Trophoblast cell (in vitro differentiated cells and primary cell): ENCODE data around the gene TRAPPC12.
A peak's percentile ranks its signal among the peaks of the same experiment; 100 is the strongest.

Experiments used
- DNase-seq, 2 donors: peaks; one replicate each; pipeline ENCODE4 v3.0.0-alpha.2; 2016
- H2AFZ ChIP-seq: 2 replicates; pipeline ENCODE4 v1.6.1; 2013; ENCODE audit warnings: low read length, moderate library complexity, mild to moderate bottlenecking; ENCODE audit not compliant: insufficient read depth, poor library complexity
- H2AK5ac ChIP-seq: 2 replicates; pipeline ENCODE4 v1.6.1; 2013; ENCODE audit warnings: mild to moderate bottlenecking, low read length
- H2BK120ac ChIP-seq: 2 replicates; pipeline ENCODE4 v1.6.1; 2013; ENCODE audit warnings: low read length, mild to moderate bottlenecking, moderate library complexity; ENCODE audit not compliant: insufficient read depth, poor library complexity
- H2BK12ac ChIP-seq: 2 replicates; pipeline ENCODE4 v1.6.1; 2013; ENCODE audit warnings: mild to moderate bottlenecking, low read length, moderate library complexity
- H2BK5ac ChIP-seq: 2 replicates; pipeline ENCODE4 v1.6.1; 2013; ENCODE audit warnings: low read length, low read depth, moderate library complexity, mild to moderate bottlenecking; ENCODE audit not compliant: poor library complexity
- H3K14ac ChIP-seq: 2 replicates; pipeline ENCODE4 v1.6.1; 2013; ENCODE audit warnings: mild to moderate bottlenecking, low read length
- H3K18ac ChIP-seq: 2 replicates; pipeline ENCODE4 v1.6.1; 2013; ENCODE audit warnings: mild to moderate bottlenecking, low read length
- H3K23ac ChIP-seq: 2 replicates; pipeline ENCODE4 v1.6.1; 2013; ENCODE audit warnings: low read length
- H3K27ac ChIP-seq: 2 replicates; pipeline ENCODE4 v1.5.1; 2013; ENCODE audit warnings: low read depth, mild to moderate bottlenecking, inconsistent platforms, low read length, moderate library complexity
- H3K27me3 ChIP-seq: 2 replicates; pipeline ENCODE4 v1.6.1; 2013; ENCODE audit warnings: inconsistent platforms, mild to moderate bottlenecking, low read length, moderate library complexity; ENCODE audit not compliant: insufficient read depth
- H3K36me3 ChIP-seq, 2 experiments: 1 replicate in 1 of 2; 2 replicates in 1 of 2; pipeline ENCODE4 v1.6.1; 2013; ENCODE audit warnings: low read length in 2 of 2, mild to moderate bottlenecking in 2 of 2, moderate library complexity in 1 of 2; ENCODE audit not compliant: insufficient read depth in 2 of 2, control insufficient read depth in 1 of 2
- H3K4ac ChIP-seq: 2 replicates; pipeline ENCODE4 v1.6.1; 2013; ENCODE audit warnings: low read depth, mild to moderate bottlenecking, low read length, moderate library complexity
- H3K4me1 ChIP-seq, 2 experiments: 1 replicate in 1 of 2; 2 replicates in 1 of 2; pipeline ENCODE4 v1.6.1; 2013; ENCODE audit warnings: low read length in 2 of 2, mild to moderate bottlenecking in 2 of 2, moderate library complexity in 1 of 2; ENCODE audit not compliant: insufficient read depth in 2 of 2, control insufficient read depth in 1 of 2
- H3K4me2 ChIP-seq: 2 replicates; pipeline ENCODE4 v1.6.1; 2013; ENCODE audit warnings: inconsistent platforms, mild to moderate bottlenecking, low read length, moderate library complexity
- H3K4me3 ChIP-seq: 2 replicates; pipeline ENCODE4 v1.5.1; 2013; ENCODE audit warnings: mild to moderate bottlenecking, low read depth, low read length, inconsistent platforms
- H3K79me1 ChIP-seq: one replicate; pipeline ENCODE4 v1.6.1; 2013; ENCODE audit warnings: low read length
- H3K79me2 ChIP-seq: 2 replicates; pipeline ENCODE4 v1.6.1; 2013; ENCODE audit warnings: low read length, mild to moderate bottlenecking; ENCODE audit not compliant: control insufficient read depth, insufficient read depth, poor library complexity
- H3K9ac ChIP-seq: 2 replicates; pipeline ENCODE4 v1.6.1; 2013; ENCODE audit warnings: mild to moderate bottlenecking, low read length
- H3K9me3 ChIP-seq: 2 replicates; pipeline ENCODE4 v1.6.1; 2013; ENCODE audit warnings: low read depth, mild to moderate bottlenecking, control low read depth, inconsistent platforms, low read length; ENCODE audit not compliant: insufficient read depth
- H4K12ac ChIP-seq: 2 replicates; pipeline ENCODE4 v1.6.1; 2013; ENCODE audit warnings: low read depth, mild to moderate bottlenecking, low read length, moderate library complexity
- H4K8ac ChIP-seq: 2 replicates; pipeline ENCODE4 v1.6.1; 2013; ENCODE audit warnings: low read depth, mild to moderate bottlenecking, low read length, moderate library complexity
- H4K91ac ChIP-seq: one replicate; pipeline ENCODE4 v1.6.1; 2013; ENCODE audit warnings: low read depth, mild to moderate bottlenecking, low read length, moderate library complexity
- WGBS: extraction: QIAGEN DNeasy Blood & Tissue Kit; methylation state at CpG from one replicate; pipeline ENCODE4 v1.1.7; 2013; ENCODE audit warnings: missing lambda C conversion rate; ENCODE audit not compliant: insufficient read length, insufficient coverage; ENCODE audit errors: extremely low coverage; 5-methylcytosine and 5-hydroxymethylcytosine counted together

The TRAPPC12 gene

GRCh38 chr2:3465844-3466481, 86.5 kb downstream of the TRAPPC12 start:
- no peak overlapping the region for H3K23ac ChIP-seq
- peaks cover 5 to 7% of the 10 kb centered on the region in 2 experiments for H3K4me1 ChIP-seq
- H4K8ac ChIP-seq = no peak overlapping the region
- no peaks in the 10 kb centered on the region for H3K79me1 ChIP-seq
- no peaks in the 10 kb centered on the region for H3K9me3 ChIP-seq
- peak; percentile 39 to 46 for DNase-seq
- H2AK5ac ChIP-seq = no peak overlapping the region
- no peak overlapping the region for H2BK5ac ChIP-seq
- H3K79me2 ChIP-seq = no peaks in the 10 kb centered on the region
- no peak overlapping the region for H3K4me3 ChIP-seq
- H3K27me3 ChIP-seq = no peaks in the 10 kb centered on the region
- peak overlapping the region; percentile 13 for H3K27ac ChIP-seq
- H4K12ac ChIP-seq = no peak overlapping the region
- H4K91ac ChIP-seq = no peak overlapping the region
- no peak overlapping the region for H3K4ac ChIP-seq
- no peak overlapping the region for H2BK12ac ChIP-seq
- no CpG with 5 or more reads among the region's 13 CpGs for WGBS
- no peak overlapping the region for H2BK120ac ChIP-seq
- no peak overlapping the region for H3K14ac ChIP-seq
- no peak overlapping the region for H3K9ac ChIP-seq
- H3K36me3 ChIP-seq = peaks cover 25 to 29% of the 10 kb centered on the region in 2 experiments
- H2AFZ ChIP-seq = no peak overlapping the region
- no peak overlapping the region for H3K4me2 ChIP-seq
- H3K18ac ChIP-seq = no peak overlapping the region

DNA sequence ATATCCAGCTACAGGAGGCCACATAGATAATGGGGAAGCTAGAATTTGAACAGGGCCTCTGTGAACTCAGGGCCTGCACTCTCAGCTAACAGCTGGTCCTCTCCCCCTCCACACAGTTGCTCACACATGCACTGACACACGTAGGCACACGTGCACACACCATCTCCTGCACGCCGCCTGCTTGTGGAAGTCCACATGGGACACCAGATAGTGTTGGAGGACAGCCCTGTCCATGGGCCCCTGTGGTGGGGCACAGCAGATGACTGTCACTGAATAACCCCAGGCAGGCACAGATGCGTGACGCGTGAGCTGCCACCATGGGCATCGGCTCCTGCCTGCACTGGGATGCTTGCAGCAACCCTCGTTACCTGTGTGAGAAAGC, 87.0 kb downstream of the TRAPPC12 start:
- Histone ChIP-seq H3K4me1 (peaks cover 5 to 7% of the 10 kb centered on the region in 2 experiments), H3K4ac (no peak overlapping the region), H3K36me3 (peaks cover 25 to 32% of the 10 kb centered on the region in 2 experiments), H3K4me2 (no peak overlapping the region), H2BK5ac (no peak overlapping the region), H2BK12ac (no peak overlapping the region), H3K18ac (no peak overlapping the region), H4K12ac (peak overlapping the region; percentile 1), H3K79me1 (no peaks in the 10 kb centered on the region), H3K14ac (no peak overlapping the region), H4K8ac (no peak overlapping the region), H3K27ac (peak overlapping the region; percentile 13), H2AFZ (no peak overlapping the region), H3K79me2 (no peaks in the 10 kb centered on the region), H3K23ac (no peak overlapping the region), H2BK120ac (no peak overlapping the region), H3K9me3 (no peaks in the 10 kb centered on the region), H2AK5ac (no peak overlapping the region), H3K27me3 (no peaks in the 10 kb centered on the region), H3K9ac (no peak overlapping the region), H3K4me3 (no peak overlapping the region), H4K91ac (no peak overlapping the region)
- DNase-seq = no peak
- WGBS = no CpG with 5 or more reads among the region's 9 CpGs

GRCh38 chr2:3466966-3467365, 87.5 kb downstream of the TRAPPC12 start:
- Histone ChIP-seq H3K4me3 (no peak overlapping the region), H4K91ac (no peak overlapping the region), H3K4ac (no peak overlapping the region), H3K79me1 (no peaks in the 10 kb centered on the region), H3K23ac (no peak overlapping the region), H3K27ac (no peak overlapping the region), H3K18ac (no peak overlapping the region), H3K14ac (no peak overlapping the region), H2BK120ac (no peak overlapping the region), H3K79me2 (no peaks in the 10 kb centered on the region), H2AFZ (no peak overlapping the region), H2BK5ac (no peak overlapping the region), H4K8ac (no peak overlapping the region), H3K27me3 (no peaks in the 10 kb centered on the region), H3K9me3 (no peaks in the 10 kb centered on the region), H3K4me1 (peaks cover 5 to 7% of the 10 kb centered on the region in 2 experiments), H3K4me2 (no peak overlapping the region), H2AK5ac (no peak overlapping the region), H2BK12ac (no peak overlapping the region), H4K12ac (no peak overlapping the region), H3K36me3 (peaks cover 29 to 32% of the 10 kb centered on the region in 2 experiments), H3K9ac (no peak overlapping the region)
- no peak for DNase-seq
- WGBS = no CpG with 5 or more reads among the region's 14 CpGs

- H3K4me3 ChIP-seq = no peak overlapping the region
- no peaks in the 10 kb centered on the region for H3K9me3 ChIP-seq
- H3K23ac ChIP-seq = no peak overlapping the region
These were observed 88.2 kb downstream of the TRAPPC12 start for GRCh38 chr2:3467654-3468053.

More at GRCh38 chr2:3467654-3468053, 88.2 kb downstream of the TRAPPC12 start:
- Histone ChIP-seq H3K4me1 (peaks cover 5 to 7% of the 10 kb centered on the region in 2 experiments), H2AK5ac (no peak overlapping the region), H3K9ac (no peak overlapping the region), H4K8ac (no peak overlapping the region), H3K4me2 (no peak overlapping the region), H3K27me3 (no peaks in the 10 kb centered on the region), H4K91ac (no peak overlapping the region), H4K12ac (no peak overlapping the region), H2BK12ac (no peak overlapping the region), H3K79me1 (no peaks in the 10 kb centered on the region), H3K27ac (no peak overlapping the region), H3K18ac (no peak overlapping the region), H3K36me3 (peaks cover 31 to 33% of the 10 kb centered on the region in 2 experiments), H2BK5ac (no peak overlapping the region), H2AFZ (no peak overlapping the region), H3K14ac (no peak overlapping the region), H3K79me2 (no peaks in the 10 kb centered on the region), H3K4ac (no peak overlapping the region), H2BK120ac (no peak overlapping the region)
- no peak for DNase-seq
- no CpG with 5 or more reads among the region's 15 CpGs for WGBS
